Left ventricle myocardium inferior (tissue), 1 donor: ENCODE measurements around the gene HSH2D. TPM values are rescaled to one million over a fixed set of nuclear protein-coding genes. Genes with fewer than 3 reads are reported as not detected.

ENCODE experiments used
- DNase-seq: peaks from one replicate; pipeline ENCODE4 v3.0.0-alpha.2; 2020
- H3K27ac ChIP-seq: fragments of 200-600 bp; replicated peaks from 2 replicates; pipeline ENCODE4 v1.8.0; 2021
- H3K27me3 ChIP-seq: fragments of 200-600 bp; 2 replicates; pipeline ENCODE4 v1.8.0; 2021; ENCODE audit warnings: low read depth
- H3K36me3 ChIP-seq: fragments of 200-600 bp; 2 replicates; pipeline ENCODE4 v1.8.0; 2021
- H3K4me1 ChIP-seq: fragments of 200-600 bp; 2 replicates; pipeline ENCODE4 v1.8.0; 2021
- H3K4me3 ChIP-seq: fragments of 200-600 bp; 2 replicates; pipeline ENCODE4 v1.8.0; 2021; ENCODE audit warnings: mild to moderate bottlenecking, moderate library complexity
- H3K9me3 ChIP-seq: fragments of 200-600 bp; replicated peaks from 2 replicates; pipeline ENCODE4 v1.8.0; 2021
- CTCF ChIP-seq: fragments of 200-600 bp; IDR thresholded peaks from 2 replicates; pipeline ENCODE4 v1.8.0; 2021; ENCODE audit warnings: antibody characterized with exemption, mild to moderate bottlenecking, borderline replicate concordance
- intact Hi-C: fragments of 100-400 bp; cut with micrococcal nuclease; formaldehyde crosslinking; loops from one replicate; pipeline ENCODE4 v1.11.0; 2022
- total RNA-seq: library from RNA; stranded (reverse); fragmentation: NEBNext Ultra II Directional; extraction: Animal tissue kit (Norgen Biotek cat#: 25700); gene quantifications from one replicate; pipeline ENCODE4 v1.2.1, GENCODE V29; 2021
- donor health status: DM: no; HTN: yes; CAD: no; lungs with severe emphysema.

The HSH2D gene
- total RNA-seq, 1 donor from 2014 or later = 0.16 TPM

- Histone ChIP-seq H3K4me1 (no peaks in the 10 kb centered on the region), H3K4me3 (no peak overlapping the region), H3K27ac (no peak overlapping the region), H3K36me3 (no peaks in the 10 kb centered on the region), H3K9me3 (no peaks in the 10 kb centered on the region), H3K27me3 (peaks cover 11% of the 10 kb centered on the region)
- intact Hi-C loops = no loop called here
- no peak for DNase-seq
- no peak for TF ChIP-seq CTCF
These were observed 17.0 kb downstream of the HSH2D start for GRCh38 chr19:16160445-16160942.

DNA sequence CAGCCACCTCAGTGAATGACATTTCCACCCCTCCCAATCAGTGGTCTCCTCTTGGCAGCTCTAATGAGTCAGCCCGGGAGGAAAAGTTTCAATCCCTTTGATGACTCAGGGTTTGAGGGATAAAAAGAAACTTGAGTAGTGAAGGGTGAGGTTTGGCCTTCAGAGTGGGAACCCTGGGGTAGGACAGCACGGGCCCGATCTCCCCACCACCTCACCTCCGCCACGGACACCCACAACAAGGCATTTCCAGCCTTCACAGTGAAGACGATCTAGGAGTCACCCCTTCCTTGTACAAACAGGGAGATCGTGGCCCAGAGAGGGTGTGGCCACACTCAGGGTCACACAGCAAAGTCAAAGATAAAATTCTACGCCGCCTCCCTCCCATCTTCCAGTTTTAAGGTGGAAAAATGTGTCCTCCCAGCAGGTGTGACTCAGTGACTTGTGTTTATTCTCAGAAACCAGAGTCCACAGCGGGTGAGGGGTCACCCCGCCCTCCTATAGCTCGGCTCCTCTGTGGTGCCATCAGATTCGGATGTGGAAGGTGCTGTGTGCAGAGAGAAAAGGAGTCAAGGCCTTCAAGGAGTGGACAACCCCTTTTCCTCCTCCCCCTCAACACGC is 17.6 kb downstream of the HSH2D start:
- DNase-seq = no peak
- H3K27me3 ChIP-seq = peaks cover 6% of the 10 kb centered on the region
- intact Hi-C loops = no loop called here
- H3K36me3 ChIP-seq = no peaks in the 10 kb centered on the region
- no peaks in the 10 kb centered on the region for H3K9me3 ChIP-seq
- H3K4me3 ChIP-seq = no peak overlapping the region
- no peak overlapping the region for H3K27ac ChIP-seq
- TF ChIP-seq CTCF = no peak
- H3K4me1 ChIP-seq = no peaks in the 10 kb centered on the region

GRCh38 chr19:16161840-16162239 is 18.4 kb downstream of the HSH2D start:
- intact Hi-C loops = no loop called here
- Histone ChIP-seq H3K4me3 (no peak overlapping the region), H3K9me3 (no peaks in the 10 kb centered on the region), H3K27ac (no peak overlapping the region), H3K4me1 (no peaks in the 10 kb centered on the region), H3K36me3 (no peaks in the 10 kb centered on the region), H3K27me3 (peaks cover 6% of the 10 kb centered on the region)
- DNase-seq = no peak
- no peak for TF ChIP-seq CTCF

DNA sequence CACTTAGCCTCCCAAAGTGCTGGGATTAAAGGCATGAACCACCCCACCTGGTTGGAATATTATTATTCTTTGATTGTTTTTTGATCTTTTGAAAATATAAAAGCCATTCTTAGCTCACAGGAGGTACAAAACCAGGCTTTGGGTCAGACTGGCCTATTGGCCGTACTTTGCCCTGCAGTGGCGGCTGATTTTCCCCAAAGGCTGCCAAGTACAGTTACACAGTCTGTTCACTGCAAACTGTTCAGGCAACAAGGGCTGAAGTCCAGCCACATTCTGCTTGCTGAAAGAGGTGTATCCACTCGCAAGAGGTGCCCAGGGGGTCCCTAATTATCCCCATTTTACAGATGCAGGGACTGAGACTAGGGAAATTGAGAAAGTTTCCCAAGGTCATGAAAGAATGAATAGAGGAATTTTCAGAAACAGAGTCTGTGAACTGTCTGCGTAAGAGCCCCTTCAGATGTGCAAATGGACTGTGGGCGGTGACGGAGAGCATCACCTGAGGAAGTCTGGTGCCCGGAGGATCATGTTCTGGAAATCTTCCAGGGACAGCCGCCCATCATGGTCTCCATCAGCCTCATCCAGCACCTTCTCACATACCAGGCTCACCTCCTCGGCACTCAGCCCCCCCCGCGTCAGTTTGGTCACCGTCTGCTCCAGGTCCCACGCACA is 20.9 kb downstream of the HSH2D start:
- H3K36me3 ChIP-seq = no peaks in the 10 kb centered on the region
- DNase-seq = no peak
- H3K27ac ChIP-seq = no peak overlapping the region
- H3K27me3 ChIP-seq = peaks cover 15% of the 10 kb centered on the region
- no peak overlapping the region for H3K4me3 ChIP-seq
- H3K9me3 ChIP-seq = no peaks in the 10 kb centered on the region
- intact Hi-C loops = no loop called here
- no peak for TF ChIP-seq CTCF
- H3K4me1 ChIP-seq = no peaks in the 10 kb centered on the region

GRCh38 chr19:16166417-16166816 is 22.9 kb downstream of the HSH2D start:
- Histone ChIP-seq H3K27ac (no peak overlapping the region), H3K9me3 (no peaks in the 10 kb centered on the region), H3K27me3 (peaks cover 26% of the 10 kb centered on the region), H3K36me3 (no peaks in the 10 kb centered on the region), H3K4me1 (no peaks in the 10 kb centered on the region), H3K4me3 (no peak overlapping the region)
- no peak for DNase-seq
- intact Hi-C loops = no loop called here
- no peak for TF ChIP-seq CTCF
